ENCODE results near the gene TMEM38A.
A peak's percentile ranks its signal among the peaks of the same experiment; 100 is the strongest.
"Not testable (repeated sequence)": the region's sequence is repeated elsewhere in the genome, so short reads cannot be mapped to it uniquely, and the experiment has no call there.

The TMEM38A gene

DNA sequence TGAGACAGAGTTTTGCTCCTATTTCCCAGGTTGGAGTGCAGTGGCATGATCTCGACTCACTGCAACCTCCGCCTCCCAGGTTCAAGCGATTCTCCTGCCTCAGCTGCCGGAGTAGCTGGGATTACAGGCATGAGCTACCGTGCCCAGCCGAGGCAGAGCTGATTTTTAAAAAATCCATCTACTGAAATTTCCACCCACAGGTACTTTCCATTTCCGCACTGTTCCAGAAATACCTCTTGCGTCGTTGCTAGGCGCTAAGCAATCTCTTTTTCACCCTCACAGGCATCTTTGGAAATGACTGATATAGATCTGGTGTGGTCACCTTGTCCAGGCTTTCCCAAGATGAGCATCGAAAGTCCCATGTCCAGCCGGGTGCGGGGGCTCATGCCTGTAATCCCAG is 9.4 kb downstream of the TMEM38A start:
- no peak overlapping the region for H3K4me3 ChIP-seq (ENCODE audit: low read depth in 1 of 2, low read length in 1 of 2)
- no peaks in the 10 kb centered on the region for H3K27me3 ChIP-seq
- peaks cover 39 to 40% of the 10 kb centered on the region in 2 experiments for H3K4me1 ChIP-seq (ENCODE audit: control insufficient read depth in 1 of 2, insufficient read depth in 1 of 2, low read depth in 1 of 2, low read length in 1 of 2)
- H3K9me3 ChIP-seq: no peaks in the 10 kb centered on the region
- H3K27ac ChIP-seq: no peak overlapping the region
- H3K36me3 ChIP-seq: peaks cover 4% of the 10 kb centered on the region
- TF ChIP-seq, protein P1, sequence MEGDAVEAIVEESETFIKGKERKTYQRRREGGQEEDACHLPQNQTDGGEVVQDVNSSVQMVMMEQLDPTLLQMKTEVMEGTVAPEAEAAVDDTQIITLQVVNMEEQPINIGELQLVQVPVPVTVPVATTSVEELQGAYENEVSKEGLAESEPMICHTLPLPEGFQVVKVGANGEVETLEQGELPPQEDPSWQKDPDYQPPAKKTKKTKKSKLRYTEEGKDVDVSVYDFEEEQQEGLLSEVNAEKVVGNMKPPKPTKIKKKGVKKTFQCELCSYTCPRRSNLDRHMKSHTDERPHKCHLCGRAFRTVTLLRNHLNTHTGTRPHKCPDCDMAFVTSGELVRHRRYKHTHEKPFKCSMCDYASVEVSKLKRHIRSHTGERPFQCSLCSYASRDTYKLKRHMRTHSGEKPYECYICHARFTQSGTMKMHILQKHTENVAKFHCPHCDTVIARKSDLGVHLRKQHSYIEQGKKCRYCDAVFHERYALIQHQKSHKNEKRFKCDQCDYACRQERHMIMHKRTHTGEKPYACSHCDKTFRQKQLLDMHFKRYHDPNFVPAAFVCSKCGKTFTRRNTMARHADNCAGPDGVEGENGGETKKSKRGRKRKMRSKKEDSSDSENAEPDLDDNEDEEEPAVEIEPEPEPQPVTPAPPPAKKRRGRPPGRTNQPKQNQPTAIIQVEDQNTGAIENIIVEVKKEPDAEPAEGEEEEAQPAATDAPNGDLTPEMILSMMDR (IDR thresholded peaks at IDR 0.05): no peak

DNA sequence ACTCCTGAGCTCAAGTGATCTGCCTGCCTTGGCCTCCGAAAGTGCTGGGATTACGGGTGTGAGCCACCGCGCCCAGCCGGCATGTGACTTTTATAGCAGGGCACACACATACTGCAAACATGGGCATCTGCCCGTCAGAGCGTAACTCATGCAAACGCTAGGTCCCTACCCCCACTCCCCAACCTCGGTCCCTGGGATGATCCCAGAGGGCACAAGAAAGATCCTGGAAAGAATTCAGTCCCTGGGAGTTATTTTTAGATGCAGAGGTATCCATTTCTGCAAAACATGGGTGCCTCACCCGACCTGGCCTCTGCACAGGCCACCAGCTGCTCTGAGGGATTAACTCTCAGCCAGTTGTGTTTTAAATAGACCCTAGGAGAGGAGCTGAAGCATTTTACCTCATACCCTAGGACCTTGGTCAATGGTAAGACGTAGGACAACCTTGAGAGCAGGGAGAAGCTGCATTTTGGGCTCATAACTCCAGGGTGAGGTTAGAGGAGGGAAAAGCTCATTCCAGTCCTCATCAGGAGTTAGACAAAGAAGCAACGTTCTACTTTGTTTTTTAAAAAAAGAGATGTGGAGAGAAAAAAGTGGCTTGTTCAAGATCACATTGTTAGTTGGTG is 10.8 kb downstream of the TMEM38A start:
- H3K27me3 ChIP-seq: no peaks in the 10 kb centered on the region
- H3K4me1 ChIP-seq (ENCODE audit: control insufficient read depth in 1 of 2, insufficient read depth in 1 of 2, low read depth in 1 of 2, low read length in 1 of 2): peaks cover 52 to 53% of the 10 kb centered on the region in 2 experiments
- no peak overlapping the region for H3K4me3 ChIP-seq (ENCODE audit: low read depth in 1 of 2, low read length in 1 of 2)
- peaks cover 4% of the 10 kb centered on the region for H3K36me3 ChIP-seq
- peak overlapping the region; percentile 90 for H3K27ac ChIP-seq
- H3K9me3 ChIP-seq: no peaks in the 10 kb centered on the region
- TF ChIP-seq, protein P1 (IDR thresholded peaks at IDR 0.05): no peak

DNA sequence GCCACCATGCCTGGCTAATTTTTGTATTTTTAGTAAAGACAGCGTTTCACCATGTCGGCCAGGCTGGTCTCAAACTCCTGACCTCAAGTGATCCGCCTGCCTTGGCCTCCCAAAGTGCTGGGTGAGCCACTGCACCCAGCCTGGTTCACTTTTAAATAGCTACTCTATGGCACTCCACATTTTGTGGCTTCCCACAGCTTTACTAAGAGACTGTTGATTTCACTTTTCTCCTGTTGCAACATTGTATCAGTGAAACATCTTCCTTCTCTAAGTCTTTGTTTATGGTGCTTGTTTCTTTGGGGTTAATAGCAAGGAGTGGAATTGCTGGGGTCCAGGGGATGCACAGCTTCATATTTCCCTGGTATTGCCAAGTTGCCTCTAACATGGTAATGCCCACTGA is 12.3 kb downstream of the TMEM38A start:
- Histone ChIP-seq H3K4me1 (ENCODE audit: control insufficient read depth in 1 of 2, insufficient read depth in 1 of 2, low read depth in 1 of 2, low read length in 1 of 2) (peaks cover 65 to 67% of the 10 kb centered on the region in 2 experiments), H3K9me3 (no peaks in the 10 kb centered on the region)

DNA sequence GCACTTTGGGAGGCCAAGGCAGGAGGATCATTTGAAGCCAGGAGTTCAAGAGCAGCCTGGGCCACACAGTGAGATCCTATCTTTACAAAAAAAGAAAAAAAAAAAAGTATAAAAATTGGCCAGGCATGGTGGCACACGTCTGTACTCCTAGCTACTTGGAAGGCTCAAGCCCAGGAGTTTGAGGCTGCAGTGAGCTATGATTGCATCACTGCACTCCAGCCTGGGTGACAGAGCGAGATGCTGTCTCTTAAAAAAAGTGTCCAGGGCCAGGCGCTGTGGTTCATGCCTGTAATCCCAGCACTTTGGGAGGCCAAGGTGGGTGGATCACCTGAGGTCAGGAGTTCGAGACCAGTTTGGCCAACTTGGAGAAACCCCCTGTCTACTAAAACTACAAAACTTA is 12.9 kb downstream of the TMEM38A start:
- peaks cover 67 to 68% of the 10 kb centered on the region in 2 experiments for H3K4me1 ChIP-seq (ENCODE audit: control insufficient read depth in 1 of 2, insufficient read depth in 1 of 2, low read depth in 1 of 2, low read length in 1 of 2)
- H3K9me3 ChIP-seq, H3K27me3 ChIP-seq, H3K36me3 ChIP-seq: not testable (repeated sequence)
- H3K4me3 ChIP-seq (ENCODE audit: low read depth in 1 of 2, low read length in 1 of 2): peak overlapping the region in 1 of 2 experiments; percentile 30
- H3K27ac ChIP-seq: peak overlapping the region; percentile 90

More for the DNA sequence above, 12.3 kb downstream of the TMEM38A start:
- TF ChIP-seq, protein P1 (IDR thresholded peaks at IDR 0.05): no peak
- peak overlapping the region in 1 of 2 experiments; percentile 30 for H3K4me3 ChIP-seq (ENCODE audit: low read depth in 1 of 2, low read length in 1 of 2)
- peaks cover 4% of the 10 kb centered on the region for H3K36me3 ChIP-seq
- H3K27me3 ChIP-seq: no peaks in the 10 kb centered on the region
- peak overlapping the region; percentile 90 for H3K27ac ChIP-seq

DNA sequence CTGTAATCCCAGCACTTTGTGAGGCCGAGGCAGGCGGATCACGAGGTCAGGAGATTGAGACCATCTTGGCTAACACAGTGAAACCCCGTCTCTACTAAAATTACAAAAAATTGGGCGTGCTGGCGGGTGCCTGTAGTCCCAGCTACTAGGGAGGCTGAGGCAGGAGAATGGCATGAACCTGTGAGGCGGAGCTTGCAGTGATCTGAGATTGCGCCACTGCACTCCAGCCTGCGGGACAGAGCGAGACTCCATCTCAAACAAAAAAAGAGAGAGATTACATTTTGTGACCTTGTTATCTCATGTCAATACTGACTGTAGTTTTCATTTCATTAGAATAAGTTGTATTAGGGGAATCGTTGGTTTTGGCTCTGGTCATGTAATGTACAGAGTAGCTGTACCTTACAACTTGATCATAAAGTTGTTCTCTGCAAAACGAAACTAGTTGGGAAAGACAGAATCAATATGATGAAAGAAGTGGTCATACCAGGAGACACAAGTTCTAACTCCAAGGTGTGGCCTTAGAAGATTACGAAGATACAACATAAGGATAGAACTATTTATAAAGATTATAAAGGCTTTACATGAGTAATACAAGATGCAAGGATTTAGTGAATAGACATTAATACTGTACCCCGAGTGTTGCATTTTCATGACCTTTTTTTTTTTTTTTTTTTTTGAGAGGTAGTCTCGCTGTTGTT is 15.3 kb downstream of the TMEM38A start:
- H3K27me3 ChIP-seq: no peaks in the 10 kb centered on the region
- peak overlapping the region; percentile 4 to 28 for H3K4me3 ChIP-seq (ENCODE audit: low read depth in 1 of 2, low read length in 1 of 2)
- peaks cover 8% of the 10 kb centered on the region for H3K9me3 ChIP-seq
- peaks cover 67 to 68% of the 10 kb centered on the region in 2 experiments for H3K4me1 ChIP-seq (ENCODE audit: control insufficient read depth in 1 of 2, insufficient read depth in 1 of 2, low read depth in 1 of 2, low read length in 1 of 2)
- TF ChIP-seq, protein P1 (IDR thresholded peaks at IDR 0.05): no peak
- peak overlapping the region; percentile 90 for H3K27ac ChIP-seq
- H3K36me3 ChIP-seq: peaks cover 19% of the 10 kb centered on the region

DNA sequence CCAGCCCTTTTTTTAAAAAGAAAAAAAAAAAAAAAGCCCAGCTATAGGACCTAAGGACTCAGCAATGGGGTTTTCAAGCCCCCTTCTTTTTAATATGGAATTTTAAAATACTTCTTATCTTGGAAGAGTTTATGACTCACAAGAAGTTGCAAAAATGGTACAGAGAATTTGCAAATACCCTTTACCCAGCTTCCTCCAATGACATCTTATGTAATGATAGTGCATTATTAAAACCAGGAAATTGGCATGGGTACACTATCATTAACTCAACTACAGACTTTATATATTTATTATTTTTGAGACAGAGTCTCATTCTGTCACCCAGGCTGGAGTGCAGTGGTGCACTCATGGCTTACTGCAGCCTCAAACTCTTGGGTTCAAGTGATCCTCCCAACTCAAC is 16.1 kb downstream of the TMEM38A start:
- TF ChIP-seq, protein P1 (IDR thresholded peaks at IDR 0.05): no peak

More for the DNA sequence above, 16.1 kb downstream of the TMEM38A start:
- Histone ChIP-seq H3K27me3 (no peaks in the 10 kb centered on the region), H3K4me3 (ENCODE audit: low read depth in 1 of 2, low read length in 1 of 2) (peak overlapping the region in 1 of 2 experiments; percentile 4), H3K27ac (peak overlapping the region; percentile 90), H3K36me3 (peaks cover 27% of the 10 kb centered on the region), H3K9me3 (peaks cover 8% of the 10 kb centered on the region), H3K4me1 (ENCODE audit: control insufficient read depth in 1 of 2, insufficient read depth in 1 of 2, low read depth in 1 of 2, low read length in 1 of 2) (peaks cover 59 to 61% of the 10 kb centered on the region in 2 experiments)

Data from neutrophil (primary cell).